ENCODE data around the gene SYNM. TPM values are rescaled to one million over a fixed set of nuclear protein-coding genes. Genes with fewer than 3 reads are reported as not detected.

The SYNM gene
- total and polyA plus RNA-seq, 2 of the 8 experiments (the other 6 are each of a cell fraction or from before 2014, with no cell fraction given): 0.89 to 2.0 TPM

DNA sequence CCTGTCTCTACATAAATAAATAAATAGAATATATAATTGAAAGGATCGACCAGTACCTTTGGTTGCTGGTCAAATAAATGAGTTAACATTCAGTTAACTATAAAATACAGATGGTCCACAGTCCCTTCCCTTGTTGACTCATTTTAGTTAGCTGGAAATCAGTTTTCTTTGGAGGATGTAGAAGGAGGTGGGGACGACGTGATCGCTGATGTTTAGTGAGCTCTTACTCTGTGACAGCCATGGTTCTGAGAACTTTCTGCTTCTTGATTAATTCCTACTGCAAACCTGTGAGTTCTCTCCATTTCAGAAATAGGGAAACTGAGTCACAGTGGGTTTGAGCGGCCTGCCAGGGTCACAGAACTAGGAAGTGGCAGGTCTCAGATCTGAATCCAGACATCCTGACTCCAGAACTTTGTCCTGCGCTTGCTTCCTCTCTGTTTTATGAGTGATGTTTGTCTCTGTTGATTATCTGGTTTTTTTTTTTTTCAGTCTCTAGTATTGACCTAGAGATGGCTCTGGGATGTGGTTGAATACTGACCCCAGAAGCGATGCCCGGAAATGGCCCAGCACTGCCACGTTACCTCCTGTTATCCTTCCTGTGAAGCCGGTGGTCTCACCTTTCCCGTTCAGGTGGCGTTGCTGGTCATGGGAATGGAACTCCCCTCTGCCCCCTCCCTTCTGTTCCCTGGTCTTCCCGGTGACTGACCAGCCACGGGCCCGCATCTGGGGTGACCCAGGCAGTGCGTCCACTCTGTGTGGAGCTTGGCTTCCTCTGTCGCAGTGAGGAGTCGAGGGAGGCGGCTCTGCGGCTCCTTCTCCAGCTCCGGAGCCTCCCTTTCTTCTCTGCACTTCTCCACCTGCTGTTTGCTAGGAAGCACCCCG lies 18.2 kb downstream of the SYNM start:
- Histone ChIP-seq H3K9me3 (ENCODE audit: insufficient read depth in 2 of 2, low read depth in 1 of 2, low read length in 1 of 2) (no peaks in the 10 kb centered on the region), H3K14ac (ENCODE audit: insufficient read length) (no peak overlapping the region), H4K91ac (replicated peaks; ENCODE audit: insufficient read length, low read length) (no peak overlapping the region), H3K23ac (ENCODE audit: insufficient read length) (no peak overlapping the region), H3K27me3 (replicated peaks in 1 of 4; ENCODE audit: control insufficient read depth in 3 of 4, extremely low read depth in 1 of 4, insufficient read depth in 3 of 4, low read length in 3 of 4) (no peaks in the 10 kb centered on the region), H2BK12ac (ENCODE audit: low read depth, low read length) (no peak overlapping the region), H3K4me3 (ENCODE audit: extremely low read depth in 1 of 4, insufficient read depth in 2 of 4, low read depth in 3 of 4, low read length in 4 of 4) (no peak overlapping the region), H2BK15ac (ENCODE audit: low read length) (no peak overlapping the region; the same call in 1 of the 2 replicates), H2BK120ac (replicated peaks; ENCODE audit: low read depth, low read length) (no peak overlapping the region), H2AFZ (ENCODE audit: low read length) (no peak overlapping the region), H3K9ac (replicated peaks in 1 of 4; ENCODE audit: extremely low read depth in 1 of 4, low read depth in 3 of 4, low read length in 3 of 4) (no peak overlapping the region), H3K4me2 (ENCODE audit: insufficient read depth in 1 of 2, low read depth in 2 of 2, low read length in 2 of 2) (0 out of 4 replicates have a peak overlapping the region, but pooled peaks of 1 of the 2 experiments have one; percentile 12), H3K79me2 (ENCODE audit: control insufficient read depth in 1 of 2, insufficient read depth in 2 of 2, low read length in 2 of 2) (no peaks in the 10 kb centered on the region), H3K18ac (ENCODE audit: extremely low read depth, low read length) (no peak overlapping the region; the same call in 1 of the 2 replicates), H3K36me3 (ENCODE audit: control insufficient read depth in 2 of 4, insufficient read depth in 4 of 4, low read length in 3 of 4) (no peaks in the 10 kb centered on the region), H3K56ac (replicated peaks; ENCODE audit: insufficient read length, low read depth, low read length) (no peak overlapping the region), H4K20me1 (replicated peaks in 1 of 2; ENCODE audit: control insufficient read depth in 1 of 2, insufficient read depth in 2 of 2, low read length in 2 of 2) (no peaks in the 10 kb centered on the region), H4K5ac (ENCODE audit: insufficient read length, low read depth, low read length) (no peak overlapping the region), H3K27ac (ENCODE audit: low read depth, low read length) (no peak overlapping the region), H4K8ac (ENCODE audit: extremely low read depth, insufficient read depth, low read length) (peak overlapping the region; percentile 84), H2AK5ac (ENCODE audit: low read depth, low read length) (no peak overlapping the region), H3K79me1 (ENCODE audit: low read depth, low read length) (no peaks in the 10 kb centered on the region), H3K4ac (replicated peaks; ENCODE audit: insufficient read length, low read depth, low read length) (no peak overlapping the region), H2BK20ac (ENCODE audit: low read length) (no peak overlapping the region), H2BK5ac (ENCODE audit: low read depth, low read length) (0 out of 2 replicates have a peak overlapping the region, but pooled peaks have one; percentile 66), H3K23me2 (ENCODE audit: low read depth, low read length) (no peaks in the 10 kb centered on the region), H3K4me1 (replicated peaks in 1 of 4; ENCODE audit: control insufficient read depth in 3 of 4, insufficient read depth in 4 of 4, low read length in 3 of 4) (peaks cover 0 to 21% (median 5%) of the 10 kb centered on the region in 4 experiments; a peak in 5 of 7 replicates)
- 84% methylated on average over 17 of the region's 22 CpGs; no CpG with 5 or more reads in 1 of the 2 experiments for WGBS, 2 experiments (ENCODE audit: extremely low coverage in 1 of 2, insufficient coverage in 1 of 2, insufficient read length in 1 of 2, insufficient replicate concordance in 2 of 2, low coverage in 1 of 2, low lambda C conversion rate in 2 of 2, missing lambda C conversion rate in 1 of 2)
- ChIA-PET POLR2A (ENCODE audit: partially characterized antibody) (no interaction called here), CTCF (ENCODE audit: partially characterized antibody) (interaction anchor here (0.6 to 2.5 kb wide), 6 partner anchors 11 to 85 kb away, joined by 3 to 9 read pairs (median 4); no protein-coding TSS in a partner anchor)
- TF ChIP-seq GABPA (IDR thresholded peaks at IDR 0.05; ENCODE audit: borderline replicate concordance, insufficient read depth, low read length) (no peak), MAFK (IDR thresholded peaks at IDR 0.05; ENCODE audit: low read depth, low read length) (no peak), HDAC6 (IDR thresholded peaks at IDR 0.05; ENCODE audit: low read depth, low read length) (no peak), SIX5 (IDR thresholded peaks at IDR 0.05; ENCODE audit: low read depth, low read length) (no peak), ZNF274 (IDR thresholded peaks at IDR 0.05; ENCODE audit: borderline replicate concordance, extremely low read depth, low read length) (no peak), BRCA1 (IDR thresholded peaks at IDR 0.05; ENCODE audit: low read depth, low read length) (no peak), CBX8 (IDR thresholded peaks at IDR 0.05; ENCODE audit: borderline replicate concordance, low read depth, low read length) (no peak)
- TF ChIP-seq, protein P1, sequence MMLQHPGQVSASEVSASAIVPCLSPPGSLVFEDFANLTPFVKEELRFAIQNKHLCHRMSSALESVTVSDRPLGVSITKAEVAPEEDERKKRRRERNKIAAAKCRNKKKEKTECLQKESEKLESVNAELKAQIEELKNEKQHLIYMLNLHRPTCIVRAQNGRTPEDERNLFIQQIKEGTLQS (IDR thresholded peaks at IDR 0.05; ENCODE audit: insufficient read depth, low read depth, low read length): no peak
- DNase-seq (ENCODE audit: low read depth in 1 of 2, low spot score in 2 of 2) (no peak), FAIRE-seq (no peak)
